AG04450 (cell line): ENCODE results near the gene PKDREJ. TPM values are rescaled to one million over a fixed set of nuclear protein-coding genes. Genes with fewer than 3 reads are reported as not detected.

ENCODE experiments used
- CTCF ChIA-PET: fragments of 300-600, 350-600 bp; formaldehyde crosslinking; extraction: SDS; loops from one replicate; lab custom pipeline; 2022; ENCODE audit warnings: antibody characterized with exemption, inconsistent platforms; lab: Charles Lee
- POLR2A ChIA-PET: fragments of 350-600 bp; formaldehyde crosslinking; extraction: SDS; loops from one replicate; lab custom pipeline; 2021; ENCODE audit warnings: antibody characterized with exemption, inconsistent platforms; lab: Yijun Ruan, JAX
- DNase-seq: peaks from one replicate; pipeline ENCODE4 v3.0.0-alpha.2; 2011; ENCODE audit warnings: low read depth, low spot score
- H3K27ac ChIP-seq: one replicate; pipeline ENCODE4 v1.5.1; 2012; ENCODE audit warnings: low read depth, low read length, control low read depth
- H3K27me3 ChIP-seq: one replicate; pipeline ENCODE4 v1.6.0; 2012; ENCODE audit warnings: low read length; ENCODE audit not compliant: control insufficient read depth, insufficient read depth
- H3K4me3 ChIP-seq: 2 replicates; pipeline ENCODE4 v1.5.1; 2011; ENCODE audit warnings: mild to moderate bottlenecking, low read depth, low read length, control low read depth
- H3K9me3 ChIP-seq: 2 replicates; pipeline ENCODE4 v1.5.1; 2012; ENCODE audit warnings: low read length; ENCODE audit not compliant: control insufficient read depth, insufficient read depth
- CTCF ChIP-seq: IDR thresholded peaks from 2 replicates; pipeline ENCODE4 v1.5.1; 2011; ENCODE audit warnings: low read depth, low read length, control low read depth, inconsistent platforms
- polyA plus RNA-seq: library from polyadenylated mRNA; depleted of rRNA; stranded (reverse); fragments of >200 nt; gene quantifications from 2 replicates; pipeline ENCODE4 v1.2.3, GENCODE V29; 2011; rRNA removed

PKDREJ gene
- polyA plus RNA-seq, 1 experiment = 0.01 TPM

GRCh38 chr22:46214149-46214548, 49.0 kb downstream of the PKDREJ start:
- DNase-seq = no peak
- Histone ChIP-seq H3K9me3 (peaks cover 11% of the 10 kb centered on the region), H3K27ac (no peak overlapping the region), H3K4me3 (no peak overlapping the region), H3K27me3 (no peaks in the 10 kb centered on the region)
- no peak for TF ChIP-seq CTCF
- POLR2A ChIA-PET = no interaction called here
- CTCF ChIA-PET = no interaction called here

- CTCF ChIA-PET = no interaction called here
- no peaks in the 10 kb centered on the region for H3K27me3 ChIP-seq
- DNase-seq = no peak
- H3K27ac ChIP-seq = no peak overlapping the region
- H3K9me3 ChIP-seq = peaks cover 14% of the 10 kb centered on the region
- no peak overlapping the region for H3K4me3 ChIP-seq
- POLR2A ChIA-PET = no interaction called here
- no peak for TF ChIP-seq CTCF
Observed at GRCh38 chr22:46213052-46213451, 50.1 kb downstream of the PKDREJ start.

- TF ChIP-seq CTCF = no peak
- POLR2A ChIA-PET = no interaction called here
- DNase-seq = no peak
- CTCF ChIA-PET = no interaction called here
- Histone ChIP-seq H3K27me3 (no peaks in the 10 kb centered on the region), H3K27ac (no peak overlapping the region), H3K4me3 (no peak overlapping the region), H3K9me3 (peaks cover 18% of the 10 kb centered on the region)
Observed at GRCh38 chr22:46212195-46212594, 50.9 kb downstream of the PKDREJ start.

- no peak for DNase-seq
- ChIA-PET CTCF (no interaction called here), POLR2A (no interaction called here)
- Histone ChIP-seq H3K4me3 (no peak overlapping the region), H3K27me3 (no peaks in the 10 kb centered on the region), H3K9me3 (peaks cover 17% of the 10 kb centered on the region), H3K27ac (no peak overlapping the region)
- TF ChIP-seq CTCF = no peak
Observed at GRCh38 chr22:46209262-46209661, 53.9 kb downstream of the PKDREJ start.

Other genes starting within 250 kb of the PKDREJ start
- 8.5 and 10.4 TPM in 2 replicates for gene PPARA, start 112.8 kb downstream of the PKDREJ start, polyA plus RNA-seq
- 7.7 and 8.7 TPM in 2 replicates for gene CDPF1, start 13.1 kb downstream of the PKDREJ start, polyA plus RNA-seq
- gene TTC38, start 4.7 kb upstream of the PKDREJ start, polyA plus RNA-seq = 23.7 and 25.5 TPM in 2 replicates
- gene GTSE1, start 33.5 kb upstream of the PKDREJ start, polyA plus RNA-seq = 3.6 and 4.0 TPM in 2 replicates
- 19.7 and 23.7 TPM in 2 replicates for gene TRMU, start 72.4 kb upstream of the PKDREJ start, polyA plus RNA-seq